ENCODE results near the gene KCTD13.
"Not testable (repeated sequence)": the region's sequence is repeated elsewhere in the genome, so short reads cannot be mapped to it uniquely, and the experiment has no call there.

KCTD13 gene

GRCh38 chr16:29893553-29893952, 32.5 kb downstream of the KCTD13 start:
- no peak overlapping the region for H3K4me3 ChIP-seq (ENCODE audit: low read depth, low read length)
- no peak for DNase-seq (ENCODE audit: low read depth)

- H3K4me3 ChIP-seq (ENCODE audit: low read depth, low read length): no peak overlapping the region
- no peak for DNase-seq (ENCODE audit: low read depth)
Observed at GRCh38 chr16:29892458-29892813, 33.6 kb downstream of the KCTD13 start.

- no peak for DNase-seq (ENCODE audit: low read depth)
- no peak overlapping the region for H3K4me3 ChIP-seq (ENCODE audit: low read depth, low read length)
Observed at GRCh38 chr16:29891525-29892457, 34.2 kb downstream of the KCTD13 start.

GRCh38 chr16:29889372-29889771, 36.7 kb downstream of the KCTD13 start:
- not testable (repeated sequence) for H3K4me3 ChIP-seq (ENCODE audit: low read depth, low read length); DNase-seq (ENCODE audit: low read depth)

- no peak for DNase-seq (ENCODE audit: low read depth)
- no peak overlapping the region for H3K4me3 ChIP-seq (ENCODE audit: low read depth, low read length)
Observed at GRCh38 chr16:29883987-29884386, 42.0 kb downstream of the KCTD13 start.

GRCh38 chr16:29881050-29881449, 45.0 kb downstream of the KCTD13 start:
- no peak for DNase-seq (ENCODE audit: low read depth)
- no peak overlapping the region for H3K4me3 ChIP-seq (ENCODE audit: low read depth, low read length)

GRCh38 chr16:29878172-29878571, 47.9 kb downstream of the KCTD13 start:
- no peak overlapping the region for H3K4me3 ChIP-seq (ENCODE audit: low read depth, low read length)
- DNase-seq (ENCODE audit: low read depth): no peak

- H3K4me3 ChIP-seq (ENCODE audit: low read depth, low read length): no peak overlapping the region
- DNase-seq (ENCODE audit: low read depth): no peak
Observed at GRCh38 chr16:29877266-29877961, 48.6 kb downstream of the KCTD13 start.

GRCh38 chr16:29876594-29877249, 49.3 kb downstream of the KCTD13 start:
- DNase-seq (ENCODE audit: low read depth): no peak
- H3K4me3 ChIP-seq (ENCODE audit: low read depth, low read length): peak overlapping the region; percentile 5

GRCh38 chr16:29876217-29876593, 49.8 kb downstream of the KCTD13 start:
- DNase-seq (ENCODE audit: low read depth): no peak
- peak overlapping the region; percentile 5 for H3K4me3 ChIP-seq (ENCODE audit: low read depth, low read length)

GRCh38 chr16:29875206-29875605, 50.8 kb downstream of the KCTD13 start:
- H3K4me3 ChIP-seq (ENCODE audit: low read depth, low read length): no peak overlapping the region
- no peak for DNase-seq (ENCODE audit: low read depth)

- no peak for DNase-seq (ENCODE audit: low read depth)
- H3K4me3 ChIP-seq (ENCODE audit: low read depth, low read length): no peak overlapping the region
Observed at GRCh38 chr16:29873319-29873718, 52.7 kb downstream of the KCTD13 start.

- DNase-seq (ENCODE audit: low read depth): no peak
- H3K4me3 ChIP-seq (ENCODE audit: low read depth, low read length): no peak overlapping the region
Observed at GRCh38 chr16:29871822-29872546, 54.0 kb downstream of the KCTD13 start.

- not testable (repeated sequence) for H3K4me3 ChIP-seq (ENCODE audit: low read depth, low read length)
Observed at GRCh38 chr16:29869067-29869466, 57.0 kb downstream of the KCTD13 start.

GRCh38 chr16:29868396-29869009, 57.5 kb downstream of the KCTD13 start:
- no peak overlapping the region for H3K4me3 ChIP-seq (ENCODE audit: low read depth, low read length)
- no peak for DNase-seq (ENCODE audit: low read depth)

More at GRCh38 chr16:29869067-29869466, 57.0 kb downstream of the KCTD13 start:
- DNase-seq (ENCODE audit: low read depth): not testable (repeated sequence)

GRCh38 chr16:29864205-29864604, 61.8 kb downstream of the KCTD13 start:
- H3K4me3 ChIP-seq (ENCODE audit: low read depth, low read length): no peak overlapping the region
- DNase-seq (ENCODE audit: low read depth): no peak

- peak overlapping the region; percentile 84 for H3K4me3 ChIP-seq (ENCODE audit: low read depth, low read length)
- DNase-seq (ENCODE audit: low read depth): no peak
Observed at GRCh38 chr16:29863669-29863984, 62.4 kb downstream of the KCTD13 start.

- H3K4me3 ChIP-seq (ENCODE audit: low read depth, low read length): peak within 1 kb of the TSS; percentile 84
- peak; percentile 90 for DNase-seq (ENCODE audit: low read depth)
Observed at GRCh38 chr16:29862884-29863668, 63.0 kb downstream of the KCTD13 start, which contains the start of gene CDIPT. Gene CDIPT (minus strand): TSS chr16:29863226. CDS start chr16:29862857, 369 bp downstream.

All from skeletal muscle cell (primary cell).